ENCODE data around the gene IL1RN. TPM values are rescaled to one million over a fixed set of nuclear protein-coding genes. Genes with fewer than 3 reads are reported as not detected.

IL1RN gene
- total and polyA plus RNA-seq, 2 of the 4 experiments (the other 2 are of a cell fraction): not detected

DNA sequence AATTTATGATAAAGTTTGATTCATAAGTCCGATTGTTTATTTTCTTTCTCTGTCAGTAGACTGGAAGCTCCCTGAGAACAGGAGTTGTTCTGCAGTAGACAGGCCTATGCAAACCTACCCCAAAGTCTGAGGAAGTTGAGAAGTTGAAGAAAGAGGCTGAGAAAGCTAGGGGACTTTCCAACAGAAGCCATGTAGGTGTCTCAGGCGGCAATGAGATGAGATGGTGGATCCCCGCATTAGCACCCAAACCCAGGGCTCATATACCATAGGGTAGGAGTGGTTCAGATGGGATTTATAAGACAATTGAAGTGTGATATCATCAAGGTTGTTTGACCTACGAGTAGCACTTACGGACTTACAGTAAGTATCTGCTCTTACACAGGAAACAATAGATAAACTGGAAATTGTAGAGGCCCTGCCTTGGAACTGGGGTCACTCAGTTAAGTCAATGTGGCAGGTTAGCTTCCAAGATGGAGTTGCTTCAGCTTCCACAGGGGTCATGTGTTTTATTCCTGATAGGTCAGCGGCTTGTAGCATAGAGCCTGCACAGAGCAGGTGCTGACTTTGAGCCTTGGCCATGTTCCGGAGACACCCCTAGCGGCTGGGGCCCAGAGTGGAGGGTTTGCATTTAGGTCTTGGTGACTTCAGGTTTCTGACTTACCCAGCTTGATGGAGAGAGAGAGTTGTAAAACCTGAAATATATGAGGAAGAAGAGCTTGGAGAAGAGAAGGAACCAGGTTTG, 44.1 kb downstream of the IL1RN start:
- no peaks in the 10 kb centered on the region for H3K79me1 ChIP-seq (ENCODE audit: low read depth in 1 of 2, low read length in 2 of 2)
- H3K56ac ChIP-seq (ENCODE audit: extremely low read depth, insufficient read depth, low read length): no peak overlapping the region
- 82% methylated on average over 3 of the region's 8 CpGs; no CpG with 5 or more reads in 1 of the 2 experiments for WGBS, 2 experiments (ENCODE audit: extremely low coverage in 2 of 2, insufficient read length in 1 of 2)
- no peak overlapping the region for H2BK5ac ChIP-seq (ENCODE audit: low read depth, low read length, poor library complexity, severe bottlenecking)
- no peak overlapping the region for H4K91ac ChIP-seq (ENCODE audit: insufficient read depth, low read depth, low read length)
- H4K20me1 ChIP-seq (ENCODE audit: insufficient read depth, low read length): no peaks in the 10 kb centered on the region
- H3K9me3 ChIP-seq (ENCODE audit: control insufficient read depth, insufficient read depth, low read length): no peaks in the 10 kb centered on the region
- intact Hi-C loops (cut with micrococcal nuclease): no loop called here
- CTCF ChIA-PET: interaction anchor here (0.6 kb wide), 1 partner anchor 33 kb away, joined by 8 read pairs; no protein-coding TSS in a partner anchor
- ATAC-seq (ENCODE audit: low read depth): no peak
- H2BK15ac ChIP-seq (ENCODE audit: low read depth, low read length): no peak overlapping the region
- H3K36me3 ChIP-seq (ENCODE audit: control insufficient read depth, insufficient read depth, low read length): no peaks in the 10 kb centered on the region
- no peak overlapping the region for H2AK9ac ChIP-seq (replicated peaks; ENCODE audit: low read depth, low read length, poor library complexity)
- dilution Hi-C loops (cut with HindIII; ENCODE audit: low sequenced_read_pairs, unreplicated experiment): no loop called here
- H3K27me3 ChIP-seq (ENCODE audit: control insufficient read depth, insufficient read depth, low read length): peaks cover 17% of the 10 kb centered on the region
- H4K8ac ChIP-seq (ENCODE audit: low read depth in 2 of 2, low read length in 2 of 2): no peak overlapping the region
- no peak overlapping the region for H3K4ac ChIP-seq (ENCODE audit: low read depth, low read length)
- H2BK120ac ChIP-seq (ENCODE audit: low read depth, low read length): no peak overlapping the region
- no peak overlapping the region for H3K14ac ChIP-seq (replicated peaks; ENCODE audit: low read depth, low read length)
- TF ChIP-seq SMC3 (IDR thresholded peaks at IDR 0.05; ENCODE audit: low read depth, low read length) (no peak), ELK1 (IDR thresholded peaks at IDR 0.05; ENCODE audit: borderline replicate concordance, low read depth, low read length) (no peak), CEBPB (IDR thresholded peaks at IDR 0.05; ENCODE audit: low read depth, low read length) (no peak), MAFK (IDR thresholded peaks at IDR 0.05; ENCODE audit: low read depth, low read length) (no peak), BHLHE40 (IDR thresholded peaks at IDR 0.05; ENCODE audit: low read depth, low read length) (no peak), POLR2A (IDR thresholded peaks at IDR 0.05; ENCODE audit: low read depth, low read length) (no peak), RAD21 (IDR thresholded peaks at IDR 0.05; ENCODE audit: low read length) (no peak), CTCF (conservative IDR thresholded peaks at IDR 0.05; ENCODE audit: low read depth, low read length) (no peak), NFE2L2 (IDR thresholded peaks at IDR 0.05; ENCODE audit: low read depth, low read length) (no peak), RFX5 (IDR thresholded peaks at IDR 0.05; ENCODE audit: low read depth, low read length) (no peak), MAZ (IDR thresholded peaks at IDR 0.05; ENCODE audit: borderline replicate concordance, low read depth, low read length) (no peak), MXI1 (IDR thresholded peaks at IDR 0.05; ENCODE audit: borderline replicate concordance, low read depth, low read length) (no peak), CHD1 (IDR thresholded peaks at IDR 0.05; ENCODE audit: low read depth, low read length) (no peak), FOS (IDR thresholded peaks at IDR 0.05; ENCODE audit: low read depth, low read length) (no peak)
- TF ChIP-seq, protein P1, sequence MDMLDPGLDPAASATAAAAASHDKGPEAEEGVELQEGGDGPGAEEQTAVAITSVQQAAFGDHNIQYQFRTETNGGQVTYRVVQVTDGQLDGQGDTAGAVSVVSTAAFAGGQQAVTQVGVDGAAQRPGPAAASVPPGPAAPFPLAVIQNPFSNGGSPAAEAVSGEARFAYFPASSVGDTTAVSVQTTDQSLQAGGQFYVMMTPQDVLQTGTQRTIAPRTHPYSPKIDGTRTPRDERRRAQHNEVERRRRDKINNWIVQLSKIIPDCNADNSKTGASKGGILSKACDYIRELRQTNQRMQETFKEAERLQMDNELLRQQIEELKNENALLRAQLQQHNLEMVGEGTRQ (IDR thresholded peaks at IDR 0.05; ENCODE audit: low read depth, low read length): no peak
- POLR2A ChIA-PET (ENCODE audit: unreplicated experiment): no interaction called here
- H3K4me3 ChIP-seq (ENCODE audit: insufficient read depth, low read depth, low read length): no peak overlapping the region
- H3K23ac ChIP-seq (ENCODE audit: low read depth, low read length): no peak overlapping the region
- DNase-seq: no peak
- H3K18ac ChIP-seq (ENCODE audit: low read depth, low read length): no peak overlapping the region
- H2AFZ ChIP-seq (replicated peaks; ENCODE audit: low read length, poor library complexity): no peak overlapping the region
- in situ Hi-C loops (cut with MboI; ENCODE audit: low sequenced_read_pairs): no loop called here
- no peaks in the 10 kb centered on the region for H3K4me1 ChIP-seq (ENCODE audit: control insufficient read depth, insufficient read depth, low read length)
- H2AK5ac ChIP-seq (ENCODE audit: low read depth, low read length): no peak overlapping the region
- H2BK20ac ChIP-seq (ENCODE audit: low read depth, low read length): no peak overlapping the region
- H3K9ac ChIP-seq (ENCODE audit: low read depth, low read length): no peak overlapping the region
- BruUV-seq (replicated peaks): no TSS peak
- H3K27ac ChIP-seq (ENCODE audit: insufficient read depth, low read length): no peak overlapping the region
- H4K5ac ChIP-seq (ENCODE audit: low read depth, low read length): no peak overlapping the region
- H3K9me1 ChIP-seq (ENCODE audit: insufficient read depth, low read length): no peaks in the 10 kb centered on the region
- H3K4me2 ChIP-seq (ENCODE audit: low read depth, low read length): no peak overlapping the region

Data from IMR-90 (cell line).